B cell (primary cell): ENCODE measurements around the gene KCNS1. TPM values are rescaled to one million over a fixed set of nuclear protein-coding genes. Genes with fewer than 3 reads are reported as not detected.

Experiments used
- ATAC-seq: fragments of 200-7000 bp; cut with Tn5 transposase; one replicate; pipeline ENCODE4 v1.10.0; 2021; ENCODE audit warnings: low read depth, mild to moderate bottlenecking, moderate number of reproducible peaks, moderate library complexity
- CTCF ChIA-PET: fragments of 350-600 bp; sonication (Branson Sonifier 250); formaldehyde crosslinking; loops from one replicate; lab custom pipeline; 2021; ENCODE audit warnings: antibody characterized with exemption, inconsistent platforms; lab: Charles Lee
- POLR2A ChIA-PET: fragments of 350-600 bp; sonication (Branson Sonifier 250); formaldehyde crosslinking; loops from one replicate; lab custom pipeline; 2021; ENCODE audit warnings: antibody characterized with exemption; lab: Charles Lee
- DNase-seq: peaks from one replicate; pipeline ENCODE4 v3.0.0; 2013
- H2AFZ ChIP-seq: 2 replicates; pipeline ENCODE4 v1.6.1; 2012; ENCODE audit warnings: mild to moderate bottlenecking, low read depth, low read length; ENCODE audit not compliant: insufficient read depth, poor library complexity, severe bottlenecking
- H3K27ac ChIP-seq, 2 donors: 1 replicate in 1 of 2; 2 replicates in 1 of 2; pipeline ENCODE4 v1.5.1; 2012 to 2013; ENCODE audit warnings: low read length in 2 of 2, mild to moderate bottlenecking in 2 of 2, moderate library complexity in 1 of 2
- H3K27me3 ChIP-seq, 4 experiments: fragments of 200-600 bp in 1 of 4; sonication (generic) in 1 of 4; replicated peaks in 1 of 4; 1 replicate in 2 of 4; 2 replicates in 2 of 4; pipeline versions ENCODE4 v1.6.1 to v1.7.0; 2013 to 2016; ENCODE audit warnings: low read length in 3 of 4, mild to moderate bottlenecking in 2 of 4, mixed read lengths in 1 of 4, moderate library complexity in 1 of 4; ENCODE audit not compliant: insufficient read depth in 4 of 4, control insufficient read depth in 3 of 4; ENCODE audit errors: control extremely low read depth in 1 of 4
- H3K36me3 ChIP-seq, 2 experiments: replicated peaks in 1 of 2; 1 replicate in 1 of 2; 2 replicates in 1 of 2; pipeline versions ENCODE4 v1.6.1 to v1.7.1; 2013; ENCODE audit warnings: low read length in 1 of 2; ENCODE audit not compliant: insufficient read depth in 2 of 2, control insufficient read depth in 1 of 2; ENCODE audit errors: control extremely low read depth in 1 of 2, extremely low read depth in 1 of 2
- H3K4me1 ChIP-seq, 2 donors: fragments of 200-600 bp in 1 of 2; sonication (generic) in 1 of 2; 1 replicate in 1 of 2; 2 replicates in 1 of 2; pipeline versions ENCODE4 v1.5.1 to v1.6.1; 2013 to 2017; ENCODE audit warnings: low read length in 2 of 2; ENCODE audit not compliant: control insufficient read depth in 2 of 2, insufficient read depth in 2 of 2
- H3K4me2 ChIP-seq: replicated peaks from 2 replicates; pipeline ENCODE3; 2012; ENCODE audit warnings: mild to moderate bottlenecking, low read depth, low read length; ENCODE audit not compliant: poor library complexity, severe bottlenecking
- H3K4me3 ChIP-seq, 5 experiments: fragments of 200-600 bp in 1 of 5; sonication (generic) in 1 of 5; 1 replicate in 3 of 5; 2 replicates in 2 of 5; pipeline versions ENCODE4 v1.5.1 to v1.7.0; 2011 to 2016; ENCODE audit warnings: low read length in 4 of 5, mild to moderate bottlenecking in 4 of 5, low read depth in 2 of 5, control low read depth in 1 of 5, moderate library complexity in 1 of 5; ENCODE audit not compliant: insufficient read depth in 1 of 5; ENCODE audit errors: control extremely low read depth in 1 of 5, extremely low read depth in 1 of 5
- H3K79me2 ChIP-seq: fragments of 200-600 bp; sonication (generic); one replicate; pipeline ENCODE4 v1.6.0; 2016; ENCODE audit warnings: low read length; ENCODE audit not compliant: control insufficient read depth, insufficient read depth
- H3K9ac ChIP-seq: fragments of 200-600 bp; sonication (generic); 2 replicates; pipeline ENCODE4 v1.6.1; 2017; ENCODE audit warnings: mild to moderate bottlenecking, low read length, moderate library complexity
- H3K9me3 ChIP-seq, 3 donors: one replicate each; pipeline versions ENCODE4 v1.6.1 to v1.7.1; 2013; ENCODE audit warnings: low read length in 2 of 3; ENCODE audit not compliant: control insufficient read depth in 2 of 3, insufficient read depth in 1 of 3; ENCODE audit errors: control extremely low read depth in 1 of 3
- H4K20me1 ChIP-seq: 2 replicates; pipeline ENCODE4 v1.6.0; 2012; ENCODE audit warnings: mild to moderate bottlenecking, low read length; ENCODE audit not compliant: insufficient read depth, control insufficient read depth, poor library complexity, severe bottlenecking
- H3K27ac Mint-ChIP-seq: one replicate; pipeline ENCODE4 v1.8.0; 2021; ENCODE audit warnings: mixed read lengths
- H3K27me3 Mint-ChIP-seq: one replicate; pipeline ENCODE4 v1.8.0; 2021; ENCODE audit warnings: mixed read lengths
- H3K4me1 Mint-ChIP-seq: one replicate; pipeline ENCODE4 v1.8.0; 2021; ENCODE audit warnings: mixed read lengths
- H3K4me3 Mint-ChIP-seq: one replicate; pipeline ENCODE4 v1.8.0; 2021; ENCODE audit warnings: mixed read lengths
- H3K9me3 Mint-ChIP-seq: one replicate; pipeline ENCODE4 v1.8.0; 2022; ENCODE audit warnings: mixed read lengths; ENCODE audit not compliant: insufficient read depth
- EZH2 ChIP-seq: IDR thresholded peaks from 2 replicates; pipeline ENCODE4 v1.6.1; 2012; ENCODE audit warnings: borderline replicate concordance, low read depth, mild to moderate bottlenecking, moderate library complexity, low read length; ENCODE audit not compliant: insufficient read depth, poor library complexity, severe bottlenecking
- WGBS: methylation state at CpG from one replicate; pipeline ENCODE4 v1.1.5; 2013; ENCODE audit warnings: missing lambda C conversion rate; ENCODE audit not compliant: insufficient coverage; 5-methylcytosine and 5-hydroxymethylcytosine counted together
- intact Hi-C: fragments of 100-400 bp; cut with micrococcal nuclease; formaldehyde crosslinking; loops from one replicate; pipeline ENCODE4 v1.10.0; 2022
- polyA plus RNA-seq: library from polyadenylated mRNA; depleted of rRNA; stranded (reverse); fragments of >200 nt; gene quantifications from 2 replicates; pipeline ENCODE4 v1.2.3, GENCODE V29; 2012
- total RNA-seq, 2 donors: library from RNA; stranded (reverse); fragments of 120-200 nt in 1 of 2; gene quantifications; 1 replicate in 1 of 2; 2 replicates in 1 of 2; pipeline versions ENCODE4 v1.2.3 to v1.2.4, GENCODE V29; 2013 to 2022
- TF ChIP-seq, protein P1 (sequence below): fragments of 200-600 bp; IDR thresholded peaks from one replicate; pipeline ENCODE4 v1.8.0; 2022; ENCODE audit warnings: antibody characterized with exemption, mild to moderate bottlenecking

The KCNS1 gene
- total and polyA plus RNA-seq, 2 donors (not counting 1 experiment from before 2014, with no cell fraction given): 0.04 TPM; not detected in 1

DNA sequence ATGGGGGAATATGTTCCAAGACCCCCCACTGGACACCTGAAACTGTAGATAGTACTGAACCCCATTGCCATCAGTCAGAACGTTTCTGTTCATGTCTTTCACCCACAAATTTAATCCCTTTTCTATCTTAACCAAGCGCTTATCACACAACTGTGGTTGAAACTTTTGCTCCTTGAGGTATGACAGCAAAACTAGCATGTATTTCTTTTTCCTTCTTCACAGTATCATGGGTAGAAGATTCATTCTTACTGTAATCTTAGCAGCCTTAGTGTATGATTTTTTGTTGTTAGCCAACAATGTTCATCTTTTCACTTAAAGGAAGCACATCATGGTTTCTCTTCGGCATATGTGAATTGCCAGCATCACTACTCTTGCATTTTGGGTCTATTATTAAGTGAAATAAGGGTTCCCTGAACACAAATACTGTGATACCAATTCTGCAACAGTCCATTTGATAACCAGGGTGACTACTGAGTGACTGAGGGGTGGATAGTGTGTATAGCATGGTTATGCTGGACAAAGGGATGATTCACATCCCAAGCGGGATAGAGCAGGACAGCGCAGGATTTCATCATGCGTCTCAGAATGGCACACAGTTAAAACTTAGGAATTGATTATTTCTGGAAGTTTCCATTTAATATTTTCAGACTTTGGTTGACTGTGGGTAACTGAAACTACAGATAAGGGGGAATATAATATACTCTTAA is 41.8 kb downstream of the KCNS1 start:
- CTCF ChIA-PET: interaction anchor here (1.7 kb wide), 1 partner anchor 15 kb away, joined by 7 read pairs; no protein-coding TSS in a partner anchor

More for the DNA sequence above, 41.8 kb downstream of the KCNS1 start:
- H3K9ac ChIP-seq: no peak overlapping the region
- peaks cover 4 to 41% of the 10 kb centered on the region in 2 experiments for H3K36me3 ChIP-seq
- no peak overlapping the region for H2AFZ ChIP-seq
- POLR2A ChIA-PET: no interaction called here
- H3K9me3 ChIP-seq: peaks cover 0 to under 1% (median 0%) of the 10 kb centered on the region in 3 donors
- no peaks in the 10 kb centered on the region for H3K27me3 ChIP-seq
- Mint-ChIP-seq H3K9me3 (no peaks in the 10 kb centered on the region), H3K4me3 (no peak overlapping the region), H3K27ac (peak overlapping the region; percentile 72), H3K4me1 (peaks cover 54% of the 10 kb centered on the region), H3K27me3 (no peaks in the 10 kb centered on the region)
- no peak overlapping the region for H3K4me2 ChIP-seq
- H3K27ac ChIP-seq: peak overlapping the region in 1 of 2 donors; percentile 61
- H3K4me1 ChIP-seq: peaks cover 6 to 15% of the 10 kb centered on the region in 2 donors
- intact Hi-C loops: no loop called here
- no peak overlapping the region for H3K4me3 ChIP-seq
- TF ChIP-seq, protein P1, sequence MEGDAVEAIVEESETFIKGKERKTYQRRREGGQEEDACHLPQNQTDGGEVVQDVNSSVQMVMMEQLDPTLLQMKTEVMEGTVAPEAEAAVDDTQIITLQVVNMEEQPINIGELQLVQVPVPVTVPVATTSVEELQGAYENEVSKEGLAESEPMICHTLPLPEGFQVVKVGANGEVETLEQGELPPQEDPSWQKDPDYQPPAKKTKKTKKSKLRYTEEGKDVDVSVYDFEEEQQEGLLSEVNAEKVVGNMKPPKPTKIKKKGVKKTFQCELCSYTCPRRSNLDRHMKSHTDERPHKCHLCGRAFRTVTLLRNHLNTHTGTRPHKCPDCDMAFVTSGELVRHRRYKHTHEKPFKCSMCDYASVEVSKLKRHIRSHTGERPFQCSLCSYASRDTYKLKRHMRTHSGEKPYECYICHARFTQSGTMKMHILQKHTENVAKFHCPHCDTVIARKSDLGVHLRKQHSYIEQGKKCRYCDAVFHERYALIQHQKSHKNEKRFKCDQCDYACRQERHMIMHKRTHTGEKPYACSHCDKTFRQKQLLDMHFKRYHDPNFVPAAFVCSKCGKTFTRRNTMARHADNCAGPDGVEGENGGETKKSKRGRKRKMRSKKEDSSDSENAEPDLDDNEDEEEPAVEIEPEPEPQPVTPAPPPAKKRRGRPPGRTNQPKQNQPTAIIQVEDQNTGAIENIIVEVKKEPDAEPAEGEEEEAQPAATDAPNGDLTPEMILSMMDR: no peak
- TF ChIP-seq EZH2: no peak
- H4K20me1 ChIP-seq: peaks cover 13% of the 10 kb centered on the region
- 67% methylated on average over 1 of the region's 6 CpGs for WGBS
- DNase-seq (no peak), ATAC-seq (no peak)
- H3K79me2 ChIP-seq: peaks cover 88% of the 10 kb centered on the region
